Colonic mucosa (tissue), 4 donors: ENCODE data around the gene HAND1. TPM values are rescaled to one million over a fixed set of nuclear protein-coding genes. Genes with fewer than 3 reads are reported as not detected.

Experiments
- DNase-seq: peaks from one replicate; pipeline ENCODE4 v3.0.0-alpha.2; 2020
- H3K27ac ChIP-seq: fragments of 200-600 bp; one replicate; pipeline ENCODE4 v1.8.0; 2021
- H3K27me3 ChIP-seq: fragments of 200-600 bp; one replicate; pipeline ENCODE4 v1.8.0; 2021
- H3K36me3 ChIP-seq: fragments of 200-600 bp; one replicate; pipeline ENCODE4 v1.8.0; 2021
- H3K4me1 ChIP-seq: fragments of 200-600 bp; one replicate; pipeline ENCODE4 v1.8.0; 2021; ENCODE audit warnings: mild to moderate bottlenecking
- H3K4me3 ChIP-seq: fragments of 200-600 bp; one replicate; pipeline ENCODE4 v1.8.0; 2021
- H3K9ac ChIP-seq, 2 donors: one replicate each; pipeline ENCODE4 v1.7.0; 2013; ENCODE audit warnings: control low read depth in 2 of 2, low read depth in 2 of 2, low read length in 2 of 2
- H3K9me3 ChIP-seq: fragments of 200-600 bp; one replicate; pipeline ENCODE4 v1.8.0; 2021
- intact Hi-C: fragments of 100-400 bp; cut with DNase I; formaldehyde crosslinking; loops from one replicate; pipeline ENCODE4 v1.14.1; 2022
- total RNA-seq, 2 donors: library from RNA; stranded (reverse); fragmentation: NEBNext Ultra II Directional in 1 of 2; extraction: Animal tissue kit (Norgen Biotek cat#: 25700) in 1 of 2; gene quantifications; one replicate each; pipeline ENCODE4 v1.2.1, GENCODE V29; 2021
- TF ChIP-seq, protein P1 (sequence below): fragments of 200-600 bp; IDR thresholded peaks from one replicate; pipeline ENCODE4 v1.8.0; 2022; ENCODE audit warnings: antibody characterized with exemption, mild to moderate bottlenecking
- donor health status: healthy.
- donor health status: DM: no; HTN: no; CAD: no.
- donor health status: DM: no; HTN: no; CAD: no.

HAND1 gene
- total RNA-seq, 2 donors from 2014 or later: 4.6 TPM; not detected in 1

DNA sequence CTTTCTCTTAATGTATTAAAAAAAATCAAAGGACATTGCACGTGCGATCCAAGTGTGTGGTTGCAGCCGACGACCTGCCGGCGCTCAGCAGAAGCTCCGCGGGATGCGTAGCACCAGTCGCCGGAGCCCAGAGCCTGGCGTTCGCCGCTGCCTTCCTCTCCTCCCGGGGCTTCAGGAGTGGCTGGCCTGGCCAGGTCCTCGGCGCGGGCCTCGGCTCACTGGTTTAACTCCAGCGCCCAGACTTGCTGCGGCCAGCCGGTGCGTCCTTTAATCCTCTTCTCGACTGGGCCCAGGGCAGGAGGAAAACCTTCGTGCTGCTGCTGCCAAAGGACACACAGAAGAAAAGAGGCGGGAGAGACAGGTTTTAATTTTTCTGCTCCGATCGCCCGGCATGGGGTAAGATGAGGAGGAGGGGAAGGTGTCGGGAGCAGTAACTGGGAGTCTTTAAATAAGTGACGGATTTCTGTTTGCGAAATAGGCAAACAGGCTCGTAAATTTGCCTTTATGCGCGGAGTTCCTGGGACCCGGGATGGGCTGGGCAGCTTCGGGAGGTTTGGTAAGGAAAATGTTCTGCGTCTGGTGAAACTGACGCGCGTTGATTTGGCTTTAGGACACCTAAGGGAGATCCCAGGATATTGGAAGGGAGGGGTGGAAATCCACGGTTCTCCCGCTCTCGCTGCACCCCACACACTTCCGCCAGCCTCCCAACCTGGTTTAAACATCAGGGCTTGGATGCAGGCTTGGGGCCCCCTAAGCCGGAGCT, 2.3 kb downstream of the HAND1 start:
- H3K9me3 ChIP-seq: no peaks in the 10 kb centered on the region
- H3K4me1 ChIP-seq: peaks cover 16% of the 10 kb centered on the region

DNA sequence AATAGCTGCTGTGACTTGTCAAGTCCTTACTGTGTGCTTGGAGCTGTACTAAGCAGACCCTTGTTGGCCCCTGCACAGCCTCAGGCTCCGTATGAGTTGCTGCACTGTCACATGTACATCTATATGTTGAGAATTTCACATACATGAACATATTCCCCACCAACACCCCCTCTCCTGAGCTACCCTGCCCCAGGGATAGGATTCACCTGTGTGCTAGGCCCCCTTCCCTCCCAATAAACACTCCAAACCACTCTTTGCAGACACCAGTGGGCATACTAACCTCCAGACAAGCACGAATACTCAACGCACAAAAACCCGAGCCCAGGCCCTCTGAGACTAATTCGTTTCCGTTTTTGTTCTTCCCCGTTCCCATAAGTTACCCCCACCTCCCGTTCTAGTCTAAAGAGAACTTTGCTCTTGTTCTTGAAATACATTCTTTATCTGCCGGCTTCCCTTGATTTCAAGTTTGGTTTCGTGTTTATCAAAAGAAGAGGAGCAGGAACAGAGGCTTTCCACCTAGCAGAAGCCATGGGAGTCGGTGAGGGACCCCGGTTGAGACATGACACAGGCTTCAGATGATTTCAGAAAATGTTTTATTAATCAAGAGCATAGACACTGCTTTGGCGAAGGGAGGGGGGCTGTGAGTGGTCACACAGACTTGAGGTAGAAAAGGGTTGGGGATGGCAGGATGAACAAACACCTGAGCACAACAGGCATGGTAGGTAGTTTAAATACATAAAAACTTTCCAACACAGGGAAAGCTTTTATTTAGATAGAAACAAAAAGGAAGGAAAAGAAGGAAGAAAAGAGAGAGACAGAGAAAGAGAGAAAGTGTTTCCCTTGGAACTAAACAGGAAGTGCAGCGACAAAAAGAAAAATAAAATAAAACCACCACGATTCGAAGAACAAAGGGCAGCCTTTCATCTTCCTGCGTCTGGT, 3.4 kb downstream of the HAND1 start:
- H3K27ac ChIP-seq: no peak overlapping the region
- peaks cover 97% of the 10 kb centered on the region for H3K27me3 ChIP-seq
- TF ChIP-seq, protein P1, sequence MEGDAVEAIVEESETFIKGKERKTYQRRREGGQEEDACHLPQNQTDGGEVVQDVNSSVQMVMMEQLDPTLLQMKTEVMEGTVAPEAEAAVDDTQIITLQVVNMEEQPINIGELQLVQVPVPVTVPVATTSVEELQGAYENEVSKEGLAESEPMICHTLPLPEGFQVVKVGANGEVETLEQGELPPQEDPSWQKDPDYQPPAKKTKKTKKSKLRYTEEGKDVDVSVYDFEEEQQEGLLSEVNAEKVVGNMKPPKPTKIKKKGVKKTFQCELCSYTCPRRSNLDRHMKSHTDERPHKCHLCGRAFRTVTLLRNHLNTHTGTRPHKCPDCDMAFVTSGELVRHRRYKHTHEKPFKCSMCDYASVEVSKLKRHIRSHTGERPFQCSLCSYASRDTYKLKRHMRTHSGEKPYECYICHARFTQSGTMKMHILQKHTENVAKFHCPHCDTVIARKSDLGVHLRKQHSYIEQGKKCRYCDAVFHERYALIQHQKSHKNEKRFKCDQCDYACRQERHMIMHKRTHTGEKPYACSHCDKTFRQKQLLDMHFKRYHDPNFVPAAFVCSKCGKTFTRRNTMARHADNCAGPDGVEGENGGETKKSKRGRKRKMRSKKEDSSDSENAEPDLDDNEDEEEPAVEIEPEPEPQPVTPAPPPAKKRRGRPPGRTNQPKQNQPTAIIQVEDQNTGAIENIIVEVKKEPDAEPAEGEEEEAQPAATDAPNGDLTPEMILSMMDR: no peak
- no peaks in the 10 kb centered on the region for H3K9me3 ChIP-seq
- no peak overlapping the region for H3K9ac ChIP-seq
- no peaks in the 10 kb centered on the region for H3K36me3 ChIP-seq
- no peak overlapping the region for H3K4me3 ChIP-seq
- peaks cover 16% of the 10 kb centered on the region for H3K4me1 ChIP-seq
- no peak for DNase-seq
- intact Hi-C loops: no loop called here

More for the DNA sequence above, 2.3 kb downstream of the HAND1 start:
- Histone ChIP-seq H3K9ac (no peak overlapping the region), H3K4me3 (peak overlapping the region; percentile 11), H3K27me3 (peaks cover 98% of the 10 kb centered on the region), H3K36me3 (no peaks in the 10 kb centered on the region), H3K27ac (no peak overlapping the region)
- intact Hi-C loops: no loop called here
- no peak for DNase-seq
- TF ChIP-seq, protein P1: no peak

DNA sequence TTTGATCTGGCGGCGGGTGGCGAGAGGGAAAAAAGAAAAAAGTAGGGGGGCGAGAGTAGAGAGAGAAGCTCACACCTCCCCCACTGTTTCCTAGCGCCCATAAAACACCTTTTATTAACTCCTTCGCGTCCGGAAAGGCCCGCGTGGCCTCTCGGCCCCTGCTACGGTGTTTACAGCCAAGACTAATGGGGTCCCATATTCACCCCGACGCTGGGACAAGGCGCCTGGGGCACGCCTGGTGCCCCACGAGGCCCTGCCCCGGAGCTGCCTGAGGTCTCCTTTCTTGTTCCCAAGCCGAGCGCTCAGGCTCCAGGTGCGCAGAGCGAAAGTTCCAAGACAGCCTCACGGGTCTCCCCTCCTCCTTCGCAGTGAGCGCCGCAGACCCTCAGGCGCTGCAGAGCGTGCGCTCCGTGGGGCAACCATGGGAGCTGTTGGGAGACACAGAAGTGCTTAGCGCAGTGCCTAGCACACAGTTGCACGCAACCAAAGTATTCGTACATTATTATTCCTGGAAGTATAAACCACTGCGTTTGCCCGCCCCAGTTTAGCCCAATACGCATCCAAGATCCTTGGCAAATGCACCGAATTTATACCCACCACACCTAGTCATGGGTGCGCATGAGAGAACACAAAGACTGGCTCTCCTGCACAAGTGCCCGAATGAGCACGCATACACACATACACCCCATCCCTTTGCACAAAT, 4.3 kb downstream of the HAND1 start:
- Histone ChIP-seq H3K27me3 (peaks cover 87% of the 10 kb centered on the region), H3K27ac (no peak overlapping the region), H3K36me3 (no peaks in the 10 kb centered on the region), H3K4me1 (peaks cover 16% of the 10 kb centered on the region), H3K9ac (no peak overlapping the region), H3K9me3 (no peaks in the 10 kb centered on the region), H3K4me3 (no peak overlapping the region)
- TF ChIP-seq, protein P1: no peak
- intact Hi-C loops: no loop called here
- DNase-seq: no peak

DNA sequence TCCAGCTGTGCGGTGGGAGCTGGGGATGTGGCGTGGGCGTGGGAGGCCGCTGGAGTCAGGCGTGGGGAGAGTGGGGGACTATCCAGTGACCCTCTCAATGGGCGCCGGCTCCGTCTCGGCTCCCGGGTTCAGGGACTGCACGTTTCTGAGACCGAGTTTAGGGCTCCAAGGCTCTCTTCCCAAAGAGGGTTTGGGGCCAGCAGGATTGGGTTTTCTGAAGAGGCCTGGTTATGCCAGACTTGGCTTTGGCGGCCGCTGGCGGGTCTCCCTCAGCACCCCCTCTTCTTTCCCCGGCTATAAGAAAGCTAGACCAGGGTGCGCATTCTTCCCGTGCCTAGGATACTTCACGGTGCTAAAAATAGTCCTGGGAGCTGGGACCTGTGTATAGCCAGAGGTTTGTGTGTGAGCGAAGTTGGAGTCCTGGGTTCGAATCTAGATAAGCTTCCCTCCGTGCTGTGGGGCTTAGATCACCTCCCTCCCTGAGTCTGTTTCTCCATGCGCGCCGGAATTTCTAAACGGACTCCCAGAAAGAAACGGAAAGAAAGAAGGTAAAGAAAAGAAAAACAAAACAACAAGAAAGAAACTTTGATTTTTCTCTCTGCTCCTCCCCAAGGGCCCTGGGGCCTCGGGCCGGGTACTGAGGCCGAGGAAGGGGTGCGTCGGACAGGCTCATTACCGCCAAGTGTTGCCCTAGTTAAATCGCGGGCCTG, 5.0 kb downstream of the HAND1 start:
- Histone ChIP-seq H3K4me3 (no peak overlapping the region), H3K27me3 (peaks cover 80% of the 10 kb centered on the region), H3K4me1 (peaks cover 16% of the 10 kb centered on the region), H3K9ac (no peak overlapping the region), H3K9me3 (no peaks in the 10 kb centered on the region), H3K27ac (no peak overlapping the region), H3K36me3 (no peaks in the 10 kb centered on the region)
- no peak for DNase-seq
- intact Hi-C loops: no loop called here
- TF ChIP-seq, protein P1: no peak
